Stimulated activated CD8-positive, alpha-beta memory T cell treated with anti-CD3 and anti-CD28 coated beads, Interleukin-2, amount 100 ng/mL, for 48 hours (primary cell): ENCODE results near the gene CNPPD1.

Source experiments
- DNase-seq, 2 donors: peaks; one replicate each; pipeline ENCODE4 v3.0.0-alpha.2; 2020; ENCODE audit warnings: low read depth in 2 of 2

The CNPPD1 gene

DNA sequence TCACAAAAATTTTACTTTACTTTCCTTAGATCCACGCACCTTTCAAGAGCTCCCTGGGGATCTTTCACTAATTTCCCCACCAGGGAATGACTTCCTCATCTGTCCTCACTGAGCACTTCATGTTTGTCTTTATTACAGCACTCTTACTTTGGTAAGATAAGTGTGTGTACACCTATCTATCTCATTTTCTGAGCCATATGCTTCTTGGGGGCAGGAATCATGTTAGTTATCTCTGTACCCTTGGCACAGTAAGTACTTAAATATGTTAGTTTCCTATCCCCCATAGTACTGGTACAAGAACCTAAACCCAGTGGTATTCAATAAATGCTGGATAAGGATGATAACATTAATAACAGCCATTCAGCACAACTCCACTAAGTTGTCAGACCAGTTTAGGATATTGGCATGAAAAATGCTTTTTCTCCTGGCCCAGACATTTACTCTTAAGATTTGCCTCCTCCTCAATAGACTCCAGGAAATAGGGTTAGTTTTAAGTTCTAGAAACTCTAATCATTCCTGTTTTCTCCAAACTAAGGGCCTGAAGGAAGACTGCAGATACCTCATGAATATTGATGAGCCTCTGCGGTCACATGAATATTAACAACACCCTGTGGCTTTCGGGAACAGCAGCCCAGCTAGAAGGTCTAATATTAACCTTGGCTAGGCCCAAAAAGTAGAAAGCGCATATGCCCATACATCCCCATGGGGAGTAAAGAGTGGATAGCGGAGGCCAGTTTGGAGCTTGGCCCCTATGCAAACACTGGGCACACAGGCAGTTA is 54.3 kb downstream of the CNPPD1 start:
- no peak for DNase-seq
